IPS-NIHi7 (cell line): ENCODE measurements around the gene VEZT.
"Not testable (repeated sequence)": the region's sequence is repeated elsewhere in the genome, so short reads cannot be mapped to it uniquely, and the experiment has no call there.

ENCODE experiments used
- DNase-seq: peaks from one replicate; pipeline ENCODE4 v3.0.0; 2012; ENCODE audit warnings: mixed read lengths; ENCODE audit errors: extremely low spot score

Gene VEZT

GRCh38 chr12:95217377-95218149 lies at the start of gene VEZT, which contains the start of gene FGD6:
Gene VEZT, plus strand, starts transcription at chr12:95217807. Its CDS starts 44 bp downstream, at chr12:95217851.
Gene FGD6, minus strand, starts transcription at chr12:95217467. Its CDS starts 227 bp downstream, at chr12:95217240.
- peak; percentile 95 for DNase-seq

- no peak for DNase-seq
Measured at GRCh38 chr12:95168746-95169145, 48.9 kb upstream of the VEZT start.

- peak; percentile 22 for DNase-seq
Measured at GRCh38 chr12:95169368-95169767, 48.2 kb upstream of the VEZT start.

- DNase-seq: no peak
Measured at GRCh38 chr12:95173392-95174251, 44.0 kb upstream of the VEZT start.

- no peak for DNase-seq
Measured at GRCh38 chr12:95177201-95177768, 40.3 kb upstream of the VEZT start.

- no peak for DNase-seq
Measured at GRCh38 chr12:95178136-95178535, 39.5 kb upstream of the VEZT start.

- DNase-seq: no peak
Measured at GRCh38 chr12:95179011-95179410, 38.6 kb upstream of the VEZT start.

GRCh38 chr12:95181103-95181502 lies 36.5 kb upstream of the VEZT start:
- DNase-seq: no peak

GRCh38 chr12:95182868-95183415 lies 34.7 kb upstream of the VEZT start:
- DNase-seq: no peak

- no peak for DNase-seq
Measured at GRCh38 chr12:95184121-95184520, 33.5 kb upstream of the VEZT start.

- no peak for DNase-seq
Measured at GRCh38 chr12:95185072-95185471, 32.5 kb upstream of the VEZT start.

- no peak for DNase-seq
Measured at GRCh38 chr12:95185854-95186253, 31.8 kb upstream of the VEZT start.

GRCh38 chr12:95187865-95188415 lies 29.7 kb upstream of the VEZT start:
- no peak for DNase-seq

GRCh38 chr12:95191060-95191696 lies 26.4 kb upstream of the VEZT start:
- DNase-seq: no peak

- no peak for DNase-seq
Measured at GRCh38 chr12:95192271-95192670, 25.3 kb upstream of the VEZT start.

GRCh38 chr12:95193139-95193538 lies 24.5 kb upstream of the VEZT start:
- DNase-seq: no peak

- no peak for DNase-seq
Measured at GRCh38 chr12:95195122-95195521, 22.5 kb upstream of the VEZT start.

GRCh38 chr12:95196875-95197569 lies 20.6 kb upstream of the VEZT start:
- not testable (repeated sequence) for DNase-seq

GRCh38 chr12:95197636-95198035 lies 20.0 kb upstream of the VEZT start:
- DNase-seq: no peak

- DNase-seq: no peak
Measured at GRCh38 chr12:95198914-95199313, 18.7 kb upstream of the VEZT start.
